Stimulated activated CD8-positive, alpha-beta memory T cell treated with anti-CD3 and anti-CD28 coated beads, Interleukin-4, amount 100 ng/mL, for 4 hours (primary cell): ENCODE data around the gene GTF2IRD1.
"Not testable (repeated sequence)": the region's sequence is repeated elsewhere in the genome, so short reads cannot be mapped to it uniquely, and the experiment has no call there.

Experiments
- DNase-seq, 2 donors: peaks; one replicate each; pipeline ENCODE4 v3.0.0-alpha.2; 2020; ENCODE audit warnings: low read depth in 2 of 2, low spot score in 1 of 2

Gene GTF2IRD1

GRCh38 chr7:74511345-74511744 lies 57.6 kb downstream of the GTF2IRD1 start:
- no peak for DNase-seq

GRCh38 chr7:74512762-74513161 lies 59.1 kb downstream of the GTF2IRD1 start:
- DNase-seq, result no peak

GRCh38 chr7:74514131-74514591 lies 60.5 kb downstream of the GTF2IRD1 start:
- no peak for DNase-seq

DNA sequence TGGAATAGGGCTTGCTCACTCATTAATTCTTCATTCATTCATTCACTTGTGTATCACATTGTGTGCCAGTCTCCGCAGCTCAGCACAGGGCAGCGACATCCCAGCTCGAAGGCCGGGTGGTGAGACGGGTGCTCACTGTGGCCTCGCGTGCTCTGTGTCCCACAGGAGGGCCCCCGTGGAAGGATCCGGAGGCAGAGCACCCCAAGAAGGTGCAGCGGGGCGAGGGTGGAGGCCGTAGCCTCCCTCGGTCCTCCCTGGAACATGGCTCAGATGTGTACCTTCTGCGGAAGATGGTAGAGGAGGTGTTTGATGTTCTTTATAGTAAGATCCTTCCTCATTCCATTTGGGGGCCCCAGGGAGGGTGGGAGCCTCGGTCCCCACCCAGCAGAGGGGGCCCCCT lies 61.6 kb downstream of the GTF2IRD1 start:
- no peak for DNase-seq

- DNase-seq, result no peak
These were observed 62.5 kb downstream of the GTF2IRD1 start for GRCh38 chr7:74516214-74516613.

DNA sequence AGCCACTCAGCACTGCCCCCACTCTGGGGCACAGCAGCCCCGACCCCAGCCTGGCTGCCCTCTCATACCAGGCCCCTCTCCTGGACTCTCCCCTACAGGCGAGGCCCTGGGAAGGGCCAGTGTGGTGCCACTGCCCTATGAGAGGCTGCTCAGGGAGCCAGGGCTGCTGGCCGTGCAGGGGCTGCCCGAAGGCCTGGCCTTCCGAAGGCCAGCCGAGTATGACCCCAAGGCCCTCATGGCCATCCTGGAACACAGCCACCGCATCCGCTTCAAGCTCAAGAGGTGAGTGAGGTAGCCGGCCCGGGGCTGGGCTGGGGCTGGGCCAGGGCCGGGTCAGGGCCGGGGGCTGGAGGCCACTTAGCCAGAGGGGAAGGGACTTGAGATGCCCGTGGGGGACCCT lies 64.3 kb downstream of the GTF2IRD1 start:
- DNase-seq, result no peak

DNA sequence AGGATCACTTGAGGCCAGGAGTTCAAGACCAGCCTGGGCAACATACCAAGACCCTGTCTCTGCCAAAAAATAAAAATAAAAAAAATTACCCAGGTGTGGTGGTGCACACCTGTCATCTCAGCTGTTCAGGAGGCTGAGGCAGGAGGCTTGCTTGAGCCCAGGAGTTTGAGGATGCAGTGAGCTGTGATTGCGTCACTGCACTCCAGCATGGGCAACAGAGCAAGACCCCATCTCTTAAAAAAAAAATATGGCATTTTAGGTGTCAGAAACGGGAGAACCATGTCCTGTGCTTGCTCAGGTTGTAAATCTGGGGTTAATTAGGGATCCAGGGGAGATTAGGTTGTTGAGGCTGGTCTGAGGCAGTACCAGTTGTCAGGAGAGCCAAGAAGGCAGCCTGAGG lies 64.9 kb downstream of the GTF2IRD1 start:
- DNase-seq, result no peak

DNA sequence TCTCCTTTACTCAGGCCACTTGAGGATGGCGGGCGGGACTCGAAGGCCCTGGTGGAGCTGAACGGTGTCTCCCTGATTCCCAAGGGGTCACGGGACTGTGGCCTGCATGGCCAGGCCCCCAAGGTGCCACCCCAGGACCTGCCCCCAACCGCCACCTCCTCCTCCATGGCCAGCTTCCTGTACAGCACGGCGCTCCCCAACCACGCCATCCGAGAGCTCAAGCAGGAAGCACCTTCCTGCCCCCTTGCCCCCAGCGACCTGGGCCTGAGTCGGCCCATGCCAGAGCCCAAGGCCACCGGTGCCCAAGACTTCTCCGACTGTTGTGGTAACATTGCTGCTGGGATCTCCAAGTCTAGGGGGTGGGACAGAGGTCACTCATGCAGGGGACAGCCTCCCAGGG lies 65.7 kb downstream of the GTF2IRD1 start:
- no peak for DNase-seq

DNA sequence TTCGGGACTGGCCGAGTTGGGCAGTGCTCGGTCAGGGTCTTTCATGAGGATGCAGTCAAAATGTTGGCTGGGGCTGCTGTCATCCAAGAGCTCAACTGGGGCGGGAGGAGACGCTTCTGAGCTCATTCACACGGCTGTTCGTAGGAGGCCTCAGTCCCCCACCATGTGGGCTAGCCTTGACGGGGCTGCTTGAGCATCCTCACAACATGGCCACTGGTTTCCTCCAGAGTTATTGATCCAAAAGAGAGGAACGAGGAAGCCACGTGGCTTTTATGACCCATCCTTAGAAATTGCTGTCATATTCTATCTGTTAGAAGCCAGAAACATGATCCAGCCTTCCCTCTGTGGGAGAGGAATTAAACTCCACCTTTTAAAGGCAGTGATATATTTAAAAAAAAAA lies 68.1 kb downstream of the GTF2IRD1 start:
- no peak for DNase-seq

DNA sequence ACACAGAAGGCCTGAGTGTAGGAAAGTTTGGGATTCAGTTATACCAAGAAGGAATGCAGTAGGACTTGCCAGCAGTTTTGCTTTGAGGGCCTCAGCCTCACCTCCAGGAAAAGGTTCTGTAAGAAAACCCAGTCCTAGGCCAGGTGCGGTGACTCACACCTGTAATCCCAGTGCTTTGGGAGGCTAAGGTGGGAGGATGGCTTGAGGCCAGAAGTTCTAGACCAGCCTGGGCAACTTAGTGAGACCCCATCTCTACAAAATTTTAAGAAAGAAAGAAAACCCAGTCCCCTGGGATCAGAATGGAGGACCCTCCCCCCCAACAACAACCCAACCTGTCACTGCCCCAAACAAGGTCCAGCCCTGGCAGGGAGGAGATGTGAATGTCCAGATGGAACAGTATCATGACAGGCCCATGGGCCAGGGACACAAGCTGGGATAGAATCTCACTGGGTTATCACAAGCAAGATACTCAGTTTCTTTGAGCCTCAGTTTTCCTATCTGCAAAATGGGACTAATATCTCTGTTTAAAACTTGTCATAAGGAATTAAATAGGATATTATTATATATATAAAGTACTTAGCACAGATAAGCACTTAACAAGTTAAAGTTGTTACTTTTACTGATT lies 68.7 kb downstream of the GTF2IRD1 start:
- DNase-seq, result no peak

GRCh38 chr7:74523015-74523414 lies 69.3 kb downstream of the GTF2IRD1 start:
- no peak for DNase-seq

DNA sequence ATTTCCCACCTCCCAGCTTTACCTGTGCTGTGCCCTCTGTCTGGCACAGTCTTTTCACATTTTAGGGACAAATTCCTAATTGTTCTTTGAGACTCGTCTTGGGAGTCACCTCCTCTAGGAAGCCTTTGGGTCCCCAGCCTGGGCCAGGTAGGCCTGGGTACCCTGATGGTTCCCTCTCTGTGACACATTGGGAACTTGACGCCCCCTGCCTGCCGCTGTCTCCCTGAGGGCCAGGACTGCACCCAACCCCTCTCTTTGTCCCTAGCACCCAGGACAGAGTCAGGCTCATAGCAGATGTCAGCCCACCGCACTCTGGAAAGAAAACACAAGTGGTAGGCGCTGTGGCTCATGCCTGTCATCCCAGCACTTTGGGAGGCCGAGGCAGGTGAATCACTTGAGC lies 71.4 kb downstream of the GTF2IRD1 start:
- DNase-seq, result no peak

- DNase-seq, result no peak
These were observed 72.2 kb downstream of the GTF2IRD1 start for GRCh38 chr7:74525881-74526280.

DNA sequence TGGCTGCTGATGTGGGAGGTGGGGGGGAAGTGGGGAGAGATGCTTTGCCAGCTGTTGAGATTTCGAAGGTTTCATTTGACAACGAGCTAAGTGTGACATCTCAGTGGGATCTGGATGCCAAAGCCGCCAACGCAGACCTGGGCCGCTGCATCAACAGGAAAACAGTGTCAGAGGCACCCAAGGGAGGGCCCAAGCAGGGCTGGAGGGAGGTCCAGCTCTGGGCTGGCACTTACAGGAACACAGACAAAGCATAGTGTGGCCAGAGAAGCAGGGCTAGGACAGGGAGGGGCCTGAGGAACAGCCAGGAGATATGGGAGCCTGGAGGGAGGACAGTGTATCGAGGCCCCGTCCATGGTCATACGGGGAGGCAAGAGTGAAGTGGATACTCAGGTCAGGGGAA lies 73.1 kb downstream of the GTF2IRD1 start:
- no peak for DNase-seq

DNA sequence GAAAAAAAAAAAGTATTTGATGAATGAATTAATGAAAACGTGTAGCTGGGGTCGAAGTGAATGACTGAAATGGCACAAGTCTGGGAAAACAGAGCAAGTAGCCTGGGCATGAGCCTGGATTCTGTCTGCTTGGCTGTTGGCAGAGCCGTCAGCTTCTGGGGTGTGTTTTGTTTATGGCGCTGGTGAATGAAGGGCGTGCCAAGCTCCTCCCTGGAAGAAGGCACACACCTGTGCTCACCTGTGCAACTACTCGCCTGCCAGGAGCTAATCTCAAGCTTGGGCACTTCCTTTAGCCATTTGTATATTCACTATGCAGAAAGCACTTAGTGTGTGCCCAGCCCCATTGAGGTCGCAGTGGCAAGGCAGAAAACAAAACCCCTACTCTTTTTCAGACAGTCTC lies 74.1 kb downstream of the GTF2IRD1 start:
- DNase-seq, result no peak

DNA sequence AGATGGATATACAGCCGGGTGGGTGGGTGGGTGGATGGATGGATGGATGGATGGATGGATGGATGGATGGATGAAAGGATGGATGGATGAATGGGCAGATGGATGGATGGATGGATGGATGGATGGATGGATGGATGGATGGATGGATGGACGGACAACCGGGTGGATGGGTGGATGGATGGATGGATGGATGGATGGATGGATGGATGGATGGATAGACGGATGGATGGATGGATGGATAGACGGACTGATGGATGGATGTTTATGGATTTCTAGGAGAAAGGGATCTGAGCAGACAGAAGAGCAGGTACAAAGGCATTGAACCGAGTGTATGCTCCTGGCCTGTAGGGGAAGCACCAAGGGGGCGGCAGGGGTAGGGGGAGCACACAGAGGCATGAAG lies 75.1 kb downstream of the GTF2IRD1 start:
- not testable (repeated sequence) for DNase-seq

- DNase-seq, result no peak
These were observed 82.2 kb downstream of the GTF2IRD1 start for GRCh38 chr7:74535951-74536356.

GRCh38 chr7:74541937-74542336 lies 88.2 kb downstream of the GTF2IRD1 start:
- not testable (repeated sequence) for DNase-seq

DNA sequence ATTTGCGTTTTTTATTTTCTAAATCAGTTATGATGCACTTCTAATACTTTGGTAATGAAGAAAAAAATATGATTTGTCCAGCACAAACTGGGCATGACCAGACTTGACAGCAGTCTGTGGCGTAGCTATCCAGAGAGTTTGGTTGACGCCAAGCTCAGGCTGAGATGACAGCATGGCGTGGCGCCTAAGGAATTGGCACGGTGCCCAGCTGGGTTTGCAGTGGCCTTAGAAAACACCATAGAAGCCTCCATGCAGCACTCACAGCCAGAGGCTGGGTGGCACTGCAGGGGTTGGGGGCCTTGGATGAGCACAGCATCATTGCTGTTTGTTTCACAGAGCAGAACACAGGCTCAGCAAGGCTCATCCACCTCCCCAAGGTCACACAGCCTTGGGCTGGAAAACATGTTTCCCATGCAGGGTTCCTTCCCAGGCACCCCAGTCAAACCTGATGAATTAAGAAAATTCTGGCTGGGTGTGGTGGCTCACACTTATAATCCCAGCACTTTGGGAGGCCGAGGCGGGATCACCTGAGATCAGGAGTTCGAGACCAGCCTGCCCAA lies 88.9 kb downstream of the GTF2IRD1 start:
- DNase-seq, result no peak

DNA sequence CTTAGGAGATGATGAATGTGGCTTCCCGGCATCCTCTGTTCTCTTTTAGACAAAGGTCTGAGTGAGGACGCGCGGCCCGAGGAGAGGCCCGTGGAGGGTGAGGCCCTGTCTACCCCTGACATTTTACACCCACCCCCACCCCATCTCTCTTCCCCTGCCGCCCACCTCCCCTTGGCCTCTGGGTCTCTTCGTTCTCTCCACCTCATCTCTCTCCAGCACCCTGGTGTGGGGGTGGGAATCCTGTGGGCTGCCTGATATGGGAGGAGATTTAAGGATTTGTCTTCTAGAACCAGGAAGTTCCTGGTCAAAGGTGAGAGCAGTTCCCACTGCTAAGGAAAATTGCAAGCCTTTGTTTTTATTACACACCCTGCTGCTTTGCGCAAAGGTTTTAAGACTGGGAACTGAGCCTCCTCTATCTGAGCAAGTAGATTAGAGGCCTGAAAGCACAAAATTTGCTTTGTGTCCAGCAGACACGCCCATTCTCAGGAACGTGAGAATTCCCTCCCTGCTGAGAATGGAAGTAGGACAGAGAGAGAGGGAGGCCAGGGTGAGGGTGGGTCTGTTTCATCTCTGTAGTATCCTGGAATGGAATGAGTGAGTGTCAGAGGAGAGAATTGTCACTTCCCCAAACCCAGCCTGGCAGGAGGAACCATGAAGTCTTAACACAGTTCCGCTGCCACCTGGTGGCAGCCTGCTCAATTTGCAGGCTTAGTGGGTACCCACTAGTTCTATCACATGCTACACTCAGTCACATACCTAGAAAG lies 91.2 kb downstream of the GTF2IRD1 start:
- no peak for DNase-seq

DNA sequence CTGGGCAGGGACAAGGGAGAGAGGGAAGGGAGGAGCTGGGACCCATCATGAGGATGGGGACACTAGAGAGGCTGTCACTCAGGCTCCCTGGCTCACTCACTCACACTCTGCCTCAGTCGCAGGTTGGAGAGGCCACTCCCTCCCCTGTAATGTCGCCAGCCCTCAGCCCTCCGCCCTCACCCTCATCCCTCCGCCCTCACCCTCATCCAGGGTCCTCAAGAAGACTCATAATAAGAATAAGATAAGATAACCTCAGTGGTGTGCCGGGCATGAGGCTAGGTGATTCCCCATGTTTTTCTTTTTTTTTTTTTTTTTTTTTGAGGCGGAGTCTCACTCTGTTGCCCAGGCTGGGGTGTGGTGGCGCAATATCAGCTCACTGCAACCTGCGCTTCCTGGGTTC lies 92.2 kb downstream of the GTF2IRD1 start:
- DNase-seq, result no peak

DNA sequence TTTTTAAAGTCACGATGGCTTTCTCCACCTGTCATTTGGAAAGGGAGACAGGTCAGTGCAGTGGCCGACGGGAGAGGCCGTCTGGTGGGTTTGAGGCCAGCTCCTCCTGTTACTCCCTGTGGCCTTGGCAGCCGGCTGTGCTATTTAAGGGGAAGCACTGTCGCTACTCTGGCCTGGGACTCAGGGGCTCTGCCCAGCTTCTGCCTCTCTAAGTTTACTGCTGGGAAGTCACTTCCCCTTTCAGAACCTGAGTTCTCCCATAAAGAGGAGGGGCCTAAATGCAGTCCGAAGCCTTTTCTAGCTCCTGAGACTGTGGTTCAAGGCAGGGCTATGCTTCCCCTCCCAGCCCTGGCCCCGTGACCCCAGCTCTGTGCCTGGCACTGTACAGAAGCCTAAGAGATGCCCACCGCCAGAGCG lies 99.9 kb downstream of the GTF2IRD1 start:
- DNase-seq, result not testable (repeated sequence)
